Measurements from ENCODE around the gene DPYSL5.

- TF ChIP-seq ZNF558 (CRISPR knock-in tag; IDR thresholded peaks at IDR 0.05; ENCODE audit: borderline replicate concordance) (no peak), ZNF619 (CRISPR knock-in tag; IDR thresholded peaks at IDR 0.05) (no peak), CHD2 (IDR thresholded peaks at IDR 0.05; ENCODE audit: low read depth, low read length) (no peak), MAFF (IDR thresholded peaks at IDR 0.05; ENCODE audit: low read depth, low read length) (no peak), E2F1 (CRISPR knock-in tag; IDR thresholded peaks at IDR 0.05) (no peak), CAMTA2 (CRISPR knock-in tag; IDR thresholded peaks at IDR 0.05; ENCODE audit: borderline replicate concordance) (no peak), KDM5A (IDR thresholded peaks at IDR 0.05; ENCODE audit: borderline replicate concordance, low read length) (no peak), TAF15 (IDR thresholded peaks at IDR 0.05; ENCODE audit: low read depth, low read length, poor library complexity, severe bottlenecking) (no peak), ZSCAN21 (CRISPR knock-in tag; IDR thresholded peaks at IDR 0.05; ENCODE audit: borderline replicate concordance) (no peak)
- TF ChIP-seq, protein P1, sequence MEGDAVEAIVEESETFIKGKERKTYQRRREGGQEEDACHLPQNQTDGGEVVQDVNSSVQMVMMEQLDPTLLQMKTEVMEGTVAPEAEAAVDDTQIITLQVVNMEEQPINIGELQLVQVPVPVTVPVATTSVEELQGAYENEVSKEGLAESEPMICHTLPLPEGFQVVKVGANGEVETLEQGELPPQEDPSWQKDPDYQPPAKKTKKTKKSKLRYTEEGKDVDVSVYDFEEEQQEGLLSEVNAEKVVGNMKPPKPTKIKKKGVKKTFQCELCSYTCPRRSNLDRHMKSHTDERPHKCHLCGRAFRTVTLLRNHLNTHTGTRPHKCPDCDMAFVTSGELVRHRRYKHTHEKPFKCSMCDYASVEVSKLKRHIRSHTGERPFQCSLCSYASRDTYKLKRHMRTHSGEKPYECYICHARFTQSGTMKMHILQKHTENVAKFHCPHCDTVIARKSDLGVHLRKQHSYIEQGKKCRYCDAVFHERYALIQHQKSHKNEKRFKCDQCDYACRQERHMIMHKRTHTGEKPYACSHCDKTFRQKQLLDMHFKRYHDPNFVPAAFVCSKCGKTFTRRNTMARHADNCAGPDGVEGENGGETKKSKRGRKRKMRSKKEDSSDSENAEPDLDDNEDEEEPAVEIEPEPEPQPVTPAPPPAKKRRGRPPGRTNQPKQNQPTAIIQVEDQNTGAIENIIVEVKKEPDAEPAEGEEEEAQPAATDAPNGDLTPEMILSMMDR (CRISPR knock-in tag; IDR thresholded peaks at IDR 0.05): no peak
These were observed 126.4 kb downstream of the DPYSL5 start for GRCh38 chr2:26974352-26974751.

Data from HepG2 (cell line).